AML-193 (cell line): ENCODE measurements around the gene CAMKK1.

Experiments used
- DNase-seq, 2 experiments: peaks; one replicate each; lab custom pipeline; 2025; lab: John Stamatoyannopoulos, UW

Gene CAMKK1

GRCh38 chr17:3893003-3893719 lies at the start of gene CAMKK1:
TSS of gene CAMKK1 (minus strand) at chr17:3893053. CDS start at chr17:3885687, 7,366 bp downstream.
- peak; percentile 51 to 54 for DNase-seq

GRCh38 chr17:3940965-3941698 lies 48.3 kb upstream of the CAMKK1 start:
- DNase-seq = no peak

- DNase-seq = no peak
These were observed 44.5 kb upstream of the CAMKK1 start for GRCh38 chr17:3937359-3937758.

GRCh38 chr17:3935825-3936355 lies 43.0 kb upstream of the CAMKK1 start:
- DNase-seq = no peak

GRCh38 chr17:3935140-3935542 lies 42.3 kb upstream of the CAMKK1 start:
- DNase-seq = peak in 1 of 2 experiments; percentile 22

- no peak for DNase-seq
These were observed 36.9 kb upstream of the CAMKK1 start for GRCh38 chr17:3929764-3930163.

GRCh38 chr17:3929181-3929580 lies 36.3 kb upstream of the CAMKK1 start:
- no peak for DNase-seq

GRCh38 chr17:3928406-3928805 lies 35.6 kb upstream of the CAMKK1 start:
- no peak for DNase-seq

GRCh38 chr17:3927628-3928340 lies 34.9 kb upstream of the CAMKK1 start:
- DNase-seq = no peak

GRCh38 chr17:3926860-3927627 lies 34.2 kb upstream of the CAMKK1 start:
- no peak for DNase-seq

GRCh38 chr17:3925684-3926485 lies 33.0 kb upstream of the CAMKK1 start:
- no peak for DNase-seq

- DNase-seq = no peak
These were observed 31.9 kb upstream of the CAMKK1 start for GRCh38 chr17:3924512-3925350.

- DNase-seq = no peak
These were observed 30.8 kb upstream of the CAMKK1 start for GRCh38 chr17:3923466-3924190.

- no peak for DNase-seq
These were observed 29.9 kb upstream of the CAMKK1 start for GRCh38 chr17:3922765-3923164.

GRCh38 chr17:3921502-3922319 lies 28.9 kb upstream of the CAMKK1 start:
- DNase-seq = no peak

- DNase-seq = no peak
These were observed 28.2 kb upstream of the CAMKK1 start for GRCh38 chr17:3921006-3921405.

GRCh38 chr17:3919123-3919624 lies 26.3 kb upstream of the CAMKK1 start:
- no peak for DNase-seq
